GM18519 (cell line): ENCODE results near the gene TMEM52.
"Not testable (repeated sequence)": the region's sequence is repeated elsewhere in the genome, so short reads cannot be mapped to it uniquely, and the experiment has no call there.

Experiments
- ATAC-seq: cut with Tn5 transposase; IDR thresholded peaks from one replicate; pipeline ENCODE4 v1.9.1; 2021; ENCODE audit warnings: mild to moderate bottlenecking, moderate library complexity; ENCODE audit not compliant: unreplicated experiment, low FRiP score

TMEM52 gene

DNA sequence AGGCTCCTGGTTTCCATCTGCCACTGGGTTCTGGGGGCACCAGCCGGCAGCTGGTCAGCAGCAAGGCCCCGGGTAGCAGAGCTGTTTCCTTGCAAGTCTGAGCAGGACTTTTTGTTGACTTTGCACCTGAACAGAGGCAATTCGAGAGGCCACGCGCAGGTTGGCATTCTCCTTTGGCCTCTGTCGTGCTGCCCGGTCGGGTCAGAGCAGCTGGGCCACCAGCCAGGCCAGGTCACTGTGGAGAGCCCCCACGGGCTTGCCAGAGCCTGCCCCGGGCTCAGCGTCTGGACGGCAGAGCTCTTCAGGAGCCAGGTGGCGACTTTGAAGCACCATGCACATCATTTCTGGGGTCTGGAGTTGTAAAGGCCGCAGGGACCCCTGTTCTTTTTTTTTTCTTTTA lies 28.4 kb upstream of the TMEM52 start:
- ATAC-seq: no peak

DNA sequence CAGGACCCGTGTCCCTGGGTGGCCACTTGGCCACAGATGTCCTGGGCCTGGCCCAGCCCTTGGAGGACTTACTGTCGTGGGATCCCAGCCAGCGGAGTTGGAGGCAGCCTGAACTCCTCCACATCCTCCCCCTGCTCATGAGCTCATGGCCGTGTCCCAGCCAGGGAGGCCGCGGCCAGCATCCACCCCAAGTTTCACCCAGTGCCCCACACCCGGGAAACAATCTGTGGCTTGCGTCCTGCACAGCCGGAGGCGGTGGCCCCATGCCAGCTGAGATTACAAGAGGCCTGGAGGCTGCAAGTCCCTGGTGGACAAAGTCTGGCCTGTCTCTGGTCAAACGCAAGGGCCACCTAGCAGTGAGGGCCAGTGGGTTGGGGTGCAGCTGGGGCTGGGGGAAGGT lies 27.5 kb upstream of the TMEM52 start:
- no peak for ATAC-seq

DNA sequence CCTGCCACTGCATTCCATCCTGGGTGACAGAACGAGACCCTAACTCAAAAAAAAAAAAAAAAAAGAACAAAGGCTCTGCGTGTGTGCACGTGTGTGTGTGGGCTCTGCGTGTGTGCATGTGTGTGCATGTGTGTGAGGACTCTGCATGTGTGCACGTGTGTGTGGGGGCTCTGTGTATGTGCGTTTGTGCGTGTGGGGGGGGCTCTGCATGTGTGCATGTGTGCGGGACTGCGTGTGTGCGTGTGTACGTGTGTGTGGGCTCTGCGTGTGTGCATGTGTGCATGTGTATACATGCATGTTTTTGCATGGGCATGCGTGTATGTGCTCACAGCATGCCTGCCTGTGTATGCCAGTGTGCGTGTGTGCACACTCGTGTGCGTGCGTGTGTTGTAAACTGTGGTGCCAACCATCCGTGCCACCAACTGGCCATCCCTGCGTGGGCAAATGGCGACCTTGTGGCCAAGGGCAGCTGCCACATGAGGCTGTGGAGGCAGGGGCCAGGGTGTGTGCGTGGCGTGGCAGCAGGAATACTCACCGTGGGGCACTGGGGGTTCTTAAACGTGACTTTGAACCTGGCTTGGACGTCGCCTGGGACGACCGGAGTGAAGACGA lies 26.8 kb upstream of the TMEM52 start:
- ATAC-seq: no peak

DNA sequence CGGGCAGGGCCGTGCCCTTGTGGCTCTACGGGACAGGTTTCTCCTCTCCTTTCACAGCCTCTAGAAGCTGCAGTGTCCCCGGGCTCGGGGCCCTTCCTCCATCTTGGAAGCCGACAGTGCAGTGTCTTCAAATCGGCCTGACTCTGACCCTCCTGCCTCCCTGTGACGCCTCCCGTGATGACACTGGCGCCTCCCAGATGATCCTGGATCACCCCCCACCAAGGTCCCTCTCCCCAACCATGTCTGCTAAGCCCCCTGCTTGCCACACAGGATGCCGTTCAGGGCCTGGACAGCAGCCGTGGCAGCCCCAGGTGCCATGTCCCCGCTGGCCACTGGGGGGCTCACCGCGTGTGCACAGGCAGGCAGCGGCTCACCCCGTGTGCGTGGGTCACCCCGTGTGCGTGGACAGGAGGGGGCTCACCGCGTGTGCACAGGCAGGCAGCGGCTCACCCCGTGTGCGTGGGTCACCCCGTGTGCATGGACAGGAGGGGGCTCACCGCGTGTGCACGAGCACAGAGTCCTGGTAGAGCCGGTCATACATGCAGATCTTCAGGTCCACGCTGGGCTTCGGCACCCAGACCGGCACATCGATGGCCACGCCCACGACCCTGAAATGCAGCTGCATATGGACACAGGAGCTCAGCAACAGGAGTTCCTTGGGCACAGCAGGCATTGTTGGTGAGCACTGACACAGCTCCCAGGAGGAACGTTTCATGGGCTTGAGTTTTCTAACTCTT lies 24.9 kb upstream of the TMEM52 start:
- ATAC-seq: no peak

DNA sequence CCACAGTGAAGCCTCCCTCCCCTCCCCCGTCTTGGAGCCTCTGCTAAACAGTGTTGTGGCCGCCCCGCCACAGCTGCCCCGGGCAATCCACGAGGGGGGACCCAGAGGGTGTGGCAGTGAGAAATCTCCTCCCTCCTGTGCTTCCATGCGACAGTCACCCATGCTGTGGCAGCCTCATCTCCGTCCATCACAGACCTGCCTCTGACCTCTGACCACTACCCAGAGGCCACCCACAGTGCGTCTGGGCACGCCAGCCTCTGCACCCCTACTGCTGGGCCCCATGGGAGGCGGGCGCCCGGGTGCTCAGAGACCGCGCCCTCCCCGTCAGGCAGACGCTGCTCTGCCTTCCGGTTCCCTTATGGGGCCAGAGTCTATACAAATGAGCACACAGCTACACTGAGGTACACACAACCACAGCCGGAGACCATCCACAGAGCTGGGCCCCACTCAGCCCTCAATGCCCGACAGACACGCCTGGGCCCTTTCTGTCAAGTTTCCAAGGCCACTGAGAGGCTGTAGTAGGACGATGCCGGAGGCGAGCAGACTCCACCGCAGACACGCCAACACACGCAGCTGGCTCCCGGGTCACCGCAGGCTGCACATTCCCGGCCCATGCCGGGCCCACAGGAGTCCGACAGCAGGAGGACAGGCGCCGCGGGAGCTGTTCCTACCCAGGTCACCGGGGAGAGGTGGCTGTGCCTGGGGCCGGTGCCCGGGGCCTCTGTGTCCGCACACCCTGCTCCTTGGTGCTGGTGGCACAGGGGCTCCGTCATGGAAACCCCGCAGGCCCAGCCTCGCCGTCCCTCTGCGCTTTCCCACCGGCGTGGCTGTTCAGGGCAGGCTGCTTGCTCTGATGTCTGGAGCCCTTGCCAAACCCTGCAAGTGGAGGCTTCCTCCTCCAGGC lies 23.9 kb upstream of the TMEM52 start:
- ATAC-seq: no peak

DNA sequence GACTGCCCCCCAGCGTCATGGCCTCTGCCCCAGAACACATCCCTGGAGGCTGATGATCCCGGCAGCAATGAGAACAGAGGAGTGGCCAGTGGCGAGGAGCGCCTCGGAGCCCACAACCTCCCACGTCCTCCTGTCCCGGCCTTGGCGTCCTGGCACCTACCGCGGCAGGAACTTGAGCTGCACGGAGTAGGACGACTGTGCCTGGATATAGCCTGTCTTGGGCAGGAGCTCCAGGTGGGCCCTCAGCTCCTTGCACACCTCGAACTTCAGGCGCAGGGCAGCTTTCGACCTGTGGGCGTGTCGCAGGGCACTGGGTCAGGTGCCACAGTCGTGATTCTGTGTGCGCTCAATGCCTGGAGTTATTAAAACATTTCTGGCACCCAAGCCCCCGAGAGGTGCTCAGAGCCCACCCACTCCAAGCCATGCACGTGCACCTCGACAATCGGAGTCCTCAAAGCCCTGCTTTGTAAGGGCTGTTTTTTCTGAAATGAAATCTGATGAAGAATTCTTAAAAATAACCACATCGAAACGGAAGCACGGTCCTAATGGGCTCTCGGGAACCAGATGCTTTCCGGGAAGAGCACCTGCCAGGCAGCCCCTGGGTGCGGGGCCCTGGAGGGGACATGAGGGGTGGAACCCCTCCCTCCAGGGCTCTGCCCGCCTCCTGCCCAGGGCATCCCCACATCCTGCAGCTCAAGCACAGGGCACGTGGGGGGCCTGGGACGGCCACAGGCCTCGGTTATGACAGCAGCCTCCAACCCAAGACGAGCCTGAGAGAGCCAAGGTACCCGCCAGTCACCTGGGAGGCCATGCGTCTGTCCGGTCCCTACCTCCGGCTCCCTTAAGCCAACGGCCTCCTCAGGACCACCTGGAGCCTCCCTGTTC lies 23.0 kb upstream of the TMEM52 start:
- no peak for ATAC-seq

DNA sequence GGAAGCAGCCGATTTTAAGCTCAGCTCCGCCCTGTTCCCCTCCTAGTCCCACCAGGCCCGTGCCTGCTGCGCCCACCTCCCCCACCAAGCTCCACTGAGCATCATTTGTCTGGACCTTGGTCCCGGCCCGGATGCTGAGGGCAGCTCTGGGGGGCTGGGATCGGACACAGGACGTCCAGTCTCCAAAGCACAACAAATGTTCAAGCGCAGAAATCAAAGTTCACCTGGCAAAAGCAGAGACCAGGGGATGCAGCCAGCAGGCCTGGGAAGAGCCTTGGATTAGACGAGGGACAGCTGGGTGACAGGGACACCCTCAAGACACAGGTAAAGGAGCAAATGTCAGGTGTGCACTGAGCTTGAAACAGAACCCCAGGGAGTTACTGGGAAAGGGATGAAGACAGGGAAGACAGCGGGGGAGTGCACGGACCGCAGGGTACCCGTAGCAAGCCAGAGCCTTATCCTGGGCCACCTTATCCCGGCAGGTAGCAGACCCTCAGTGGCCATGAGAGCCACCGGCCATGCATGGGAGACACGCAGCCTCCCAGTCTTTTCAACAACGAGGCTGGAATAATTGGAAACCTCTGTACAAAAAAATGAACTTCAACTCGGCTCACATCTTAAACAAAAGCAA lies 22.2 kb upstream of the TMEM52 start:
- no peak for ATAC-seq

DNA sequence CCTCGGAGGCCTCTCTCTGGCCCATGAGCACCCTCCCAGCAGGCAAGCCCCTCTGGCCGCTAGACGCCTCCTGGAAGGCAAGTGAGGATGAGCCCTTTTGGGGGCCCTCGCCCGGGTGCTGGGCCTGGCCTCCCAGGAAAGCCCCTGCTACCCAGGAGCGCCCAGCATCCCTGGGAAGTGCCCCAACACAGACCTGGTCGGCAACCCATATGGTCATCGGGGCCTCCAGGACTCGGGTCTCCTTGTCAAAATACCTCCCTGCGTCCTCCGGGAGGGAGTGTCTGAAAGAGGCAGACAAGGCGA lies 21.0 kb upstream of the TMEM52 start:
- ATAC-seq: no peak

DNA sequence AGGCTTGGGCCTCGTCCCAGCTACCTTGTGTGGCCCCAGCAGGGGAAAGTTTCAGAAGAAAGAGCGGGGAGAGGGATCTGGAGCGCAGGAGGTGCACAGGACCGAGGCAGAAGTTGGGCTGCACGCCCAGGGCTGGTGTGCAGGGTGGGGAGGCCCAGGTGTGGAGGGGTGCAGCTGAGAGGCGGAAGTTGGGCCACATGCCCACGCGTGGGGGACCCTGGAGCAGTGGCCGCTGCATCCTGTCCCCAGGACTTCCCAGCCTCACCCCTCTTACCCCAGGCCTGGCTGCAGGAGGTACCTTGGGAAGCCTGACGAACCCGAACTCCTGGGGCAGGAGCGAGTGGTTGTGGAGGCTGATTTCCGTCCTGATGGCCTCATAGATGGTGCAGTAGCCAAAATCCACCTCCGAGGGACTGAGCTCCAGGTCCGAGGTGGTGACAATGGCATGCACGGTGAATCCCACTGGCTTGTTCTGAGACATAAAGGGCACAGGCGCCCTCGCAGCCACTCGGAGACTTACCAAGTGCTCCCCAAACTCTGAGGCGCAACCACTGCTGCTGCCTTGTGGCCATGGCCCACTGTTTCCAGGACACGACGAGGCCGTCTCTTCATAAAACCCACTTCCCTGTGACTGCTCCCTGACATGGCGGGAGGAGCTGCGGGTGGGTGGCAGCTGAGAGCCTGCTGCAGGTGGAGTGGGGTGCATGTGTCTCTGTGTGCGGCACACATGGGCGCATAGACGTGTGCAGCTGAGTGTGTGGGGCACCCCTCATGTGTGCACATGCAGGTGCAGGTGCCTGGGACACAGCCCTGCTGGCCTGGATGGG lies 20.4 kb upstream of the TMEM52 start:
- ATAC-seq: no peak

DNA sequence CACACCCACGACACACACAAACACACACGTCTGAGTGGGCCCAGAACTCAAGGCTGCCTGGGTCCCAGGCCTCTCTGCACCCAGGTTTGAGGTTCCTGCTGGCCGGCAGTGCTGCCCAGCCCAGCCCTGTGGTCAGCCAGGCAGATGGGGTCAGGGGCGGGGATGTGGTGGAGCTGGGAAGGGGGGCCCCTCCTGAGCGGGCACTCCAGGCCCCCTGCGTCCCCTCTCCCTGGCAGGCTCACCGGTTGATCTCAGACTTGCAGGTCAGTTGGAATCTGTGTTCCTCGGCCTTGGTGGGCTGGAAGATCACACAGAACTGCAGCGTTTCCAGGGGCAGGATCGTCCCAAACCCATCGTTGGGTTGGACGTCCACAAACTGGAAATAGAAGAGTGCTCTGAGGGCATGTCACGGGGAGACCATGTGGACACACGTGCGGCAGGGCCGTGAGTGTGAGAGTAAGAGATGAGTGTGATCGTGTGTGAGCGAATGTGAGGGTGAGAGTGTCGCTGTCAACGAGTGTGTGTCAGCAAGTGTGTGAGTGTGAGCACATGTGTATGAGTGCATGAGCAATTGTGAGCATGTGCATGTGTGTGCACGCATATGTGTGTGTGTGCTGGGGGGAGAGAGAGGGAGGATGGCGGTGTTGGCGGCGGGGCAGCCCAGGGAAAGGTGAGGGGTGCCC lies 19.7 kb upstream of the TMEM52 start:
- no peak for ATAC-seq

DNA sequence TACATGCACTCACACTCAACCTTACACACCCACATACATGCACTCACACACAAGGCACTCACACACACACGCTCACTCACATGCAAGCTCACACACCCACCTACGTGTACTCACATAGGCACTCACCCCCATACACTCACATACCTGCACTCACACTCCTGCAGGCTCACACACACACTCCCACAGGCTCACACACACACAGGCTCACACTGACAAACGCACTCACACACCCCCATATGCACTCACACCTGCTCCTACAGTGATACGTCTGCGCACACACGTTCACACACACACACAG lies 19.1 kb upstream of the TMEM52 start:
- no peak for ATAC-seq

DNA sequence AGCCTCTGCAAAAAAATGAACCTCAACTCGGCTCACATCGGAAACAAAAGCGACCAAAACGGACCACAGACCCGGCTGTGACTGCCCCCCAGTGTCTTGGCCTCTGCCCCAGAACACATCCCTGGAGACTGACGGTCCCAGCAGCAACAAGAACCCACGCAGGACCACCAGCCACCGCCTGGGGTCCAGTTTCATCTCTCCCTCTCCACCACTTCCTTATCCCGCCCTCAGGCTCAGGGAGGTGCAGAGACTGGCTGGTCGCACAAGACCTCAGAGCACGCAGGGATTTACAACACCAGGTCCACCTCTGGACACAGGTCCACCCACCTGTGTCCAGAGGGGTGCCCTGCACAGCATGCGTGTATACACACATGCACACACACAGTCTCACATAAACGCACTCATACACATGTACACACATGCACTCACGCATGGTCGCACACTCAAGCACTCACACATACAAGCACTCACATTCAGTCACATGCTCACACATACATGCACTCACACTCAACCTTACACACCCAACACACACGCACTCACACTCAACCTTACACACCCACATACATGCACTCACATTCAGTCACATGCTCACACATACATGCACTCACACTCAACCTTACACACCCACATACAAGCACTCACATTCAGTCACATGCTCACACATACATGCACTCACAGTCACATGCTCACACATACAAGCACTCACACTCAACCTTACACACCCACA lies 18.6 kb upstream of the TMEM52 start:
- ATAC-seq: no peak

DNA sequence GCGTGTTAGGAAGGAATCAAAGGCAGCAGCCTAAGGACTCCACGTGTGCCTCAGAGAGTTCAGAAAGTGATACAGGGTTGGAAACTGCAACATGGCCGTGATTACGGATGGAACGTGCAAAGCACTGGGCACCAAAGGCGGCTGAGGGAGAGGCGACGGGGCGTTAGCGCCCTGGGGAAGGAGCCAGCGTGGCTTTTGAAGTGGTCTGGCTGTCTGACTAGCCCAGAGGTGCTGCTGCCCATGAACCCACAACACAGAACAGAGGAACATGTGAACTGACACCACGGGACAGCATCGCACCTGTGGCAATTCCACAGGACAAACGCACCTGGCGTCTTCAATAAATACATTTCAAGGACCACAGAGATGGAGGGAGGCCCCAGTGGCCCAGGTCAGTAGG lies 18.0 kb upstream of the TMEM52 start:
- ATAC-seq: no peak

DNA sequence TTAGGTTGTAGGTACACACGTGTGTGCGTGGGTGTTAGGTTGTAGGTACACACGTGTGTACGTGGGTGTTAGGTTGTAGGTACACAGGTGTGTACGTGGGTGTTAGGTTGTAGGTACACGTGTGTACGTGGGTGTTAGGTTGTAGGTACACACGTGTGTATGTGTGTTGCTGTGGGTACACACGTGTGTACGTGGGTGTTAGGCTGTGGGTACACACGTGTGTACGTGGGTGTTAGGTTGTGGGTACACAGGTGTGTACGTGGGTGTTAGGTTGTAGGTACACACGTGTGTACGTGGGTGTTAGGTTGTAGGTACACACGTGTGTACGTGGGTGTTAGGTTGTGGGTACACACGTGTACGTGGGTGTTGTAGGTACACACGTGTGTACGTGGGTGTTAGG lies 15.8 kb upstream of the TMEM52 start:
- not testable (repeated sequence) for ATAC-seq

DNA sequence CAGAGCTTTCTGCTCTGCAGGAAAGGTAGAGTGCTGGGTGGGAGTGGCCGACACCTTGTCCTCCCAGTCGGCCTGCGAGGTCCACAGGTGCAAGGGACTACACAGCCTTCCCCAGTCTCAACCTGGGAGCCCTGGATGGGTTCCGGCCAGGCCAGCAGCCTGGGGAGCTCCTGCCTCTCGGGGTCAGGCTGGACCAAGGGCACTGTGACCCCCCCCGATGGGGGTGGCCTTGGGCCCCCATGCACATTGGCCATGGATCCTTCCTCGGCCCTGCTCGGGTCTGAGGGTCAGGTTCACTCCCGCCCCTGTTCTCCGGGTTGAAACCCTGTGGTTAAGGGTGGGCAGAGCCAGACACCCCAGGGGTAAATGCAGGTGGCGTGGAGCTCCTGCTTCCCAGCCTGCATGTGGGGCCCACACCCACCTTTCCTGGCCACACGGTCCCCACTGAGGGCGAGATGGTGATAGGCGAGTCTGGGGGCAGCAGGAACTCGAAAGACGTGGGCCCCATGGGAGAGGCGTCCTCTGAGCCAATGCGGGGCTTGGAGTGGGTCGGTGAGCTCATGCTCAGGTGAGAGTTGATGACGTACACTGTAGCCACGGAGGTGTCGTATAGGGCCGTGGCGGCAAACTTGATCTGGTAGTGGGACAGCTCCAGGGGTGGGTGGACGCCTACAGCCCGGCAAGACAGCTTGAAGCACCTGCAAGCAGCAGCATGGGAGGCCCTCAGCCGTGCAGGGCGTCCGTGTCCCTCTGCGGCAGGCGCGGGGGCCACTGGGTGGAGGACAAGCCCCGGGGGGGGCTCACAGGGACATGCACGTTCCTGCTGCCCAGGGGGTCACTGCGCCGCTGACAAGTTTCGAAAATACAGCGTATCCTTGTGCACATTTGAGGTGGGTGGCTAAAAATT lies 10.8 kb upstream of the TMEM52 start:
- ATAC-seq: no peak

DNA sequence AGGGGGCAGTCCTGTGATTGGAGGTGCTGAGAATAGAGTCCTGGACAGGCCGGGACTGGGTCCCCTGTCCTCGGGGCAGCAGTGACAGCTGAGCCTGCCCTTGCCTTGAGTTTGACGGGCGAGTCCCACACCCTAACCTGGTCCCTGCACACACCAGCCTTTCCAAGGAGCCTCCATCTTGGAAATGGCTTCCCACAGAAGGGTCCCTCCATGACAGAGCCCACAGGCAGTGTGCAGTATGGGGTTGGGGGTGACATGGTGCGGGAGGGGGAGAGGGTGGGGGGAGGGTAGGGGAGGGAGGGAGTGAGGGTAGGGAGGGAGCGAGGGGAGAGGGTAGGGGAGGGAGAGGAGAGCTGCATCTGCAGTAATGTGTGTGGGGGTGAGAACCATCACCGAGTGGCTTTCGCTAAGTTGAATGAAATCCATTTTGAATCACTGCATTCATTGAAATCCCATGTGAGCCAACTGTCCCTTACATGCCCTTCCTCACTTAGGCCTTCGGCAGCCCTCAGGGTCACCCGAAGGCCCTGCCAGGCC lies 10.1 kb upstream of the TMEM52 start:
- no peak for ATAC-seq
